ENCODE measurements around the gene ANK2.

GRCh38 chr4:113236916-113237315 is 187.5 kb downstream of the ANK2 start:
- TF ChIP-seq, protein P1, sequence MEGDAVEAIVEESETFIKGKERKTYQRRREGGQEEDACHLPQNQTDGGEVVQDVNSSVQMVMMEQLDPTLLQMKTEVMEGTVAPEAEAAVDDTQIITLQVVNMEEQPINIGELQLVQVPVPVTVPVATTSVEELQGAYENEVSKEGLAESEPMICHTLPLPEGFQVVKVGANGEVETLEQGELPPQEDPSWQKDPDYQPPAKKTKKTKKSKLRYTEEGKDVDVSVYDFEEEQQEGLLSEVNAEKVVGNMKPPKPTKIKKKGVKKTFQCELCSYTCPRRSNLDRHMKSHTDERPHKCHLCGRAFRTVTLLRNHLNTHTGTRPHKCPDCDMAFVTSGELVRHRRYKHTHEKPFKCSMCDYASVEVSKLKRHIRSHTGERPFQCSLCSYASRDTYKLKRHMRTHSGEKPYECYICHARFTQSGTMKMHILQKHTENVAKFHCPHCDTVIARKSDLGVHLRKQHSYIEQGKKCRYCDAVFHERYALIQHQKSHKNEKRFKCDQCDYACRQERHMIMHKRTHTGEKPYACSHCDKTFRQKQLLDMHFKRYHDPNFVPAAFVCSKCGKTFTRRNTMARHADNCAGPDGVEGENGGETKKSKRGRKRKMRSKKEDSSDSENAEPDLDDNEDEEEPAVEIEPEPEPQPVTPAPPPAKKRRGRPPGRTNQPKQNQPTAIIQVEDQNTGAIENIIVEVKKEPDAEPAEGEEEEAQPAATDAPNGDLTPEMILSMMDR (IDR thresholded peaks at IDR 0.05) = no peak
- no peak for TF ChIP-seq POLR2A (IDR thresholded peaks at IDR 0.05)

Data from uterus (tissue), 2 donors.